IMR-90 (cell line): Measurements from ENCODE around the gene MAML2. TPM values are rescaled to one million over a fixed set of nuclear protein-coding genes. Genes with fewer than 3 reads are reported as not detected.

Source experiments
- ATAC-seq: fragments of 200-7000 bp; cut with Tn5 transposase; 2 replicates; pipeline ENCODE4 v1.9.1; 2020; ENCODE audit warnings: low read depth, mild to moderate bottlenecking, moderate library complexity
- BruUV-seq: library from RNA; stranded (reverse); fragments of 400-500 nt; replicated peaks from 2 replicates; lab custom pipeline; 2021; lab: Mats Ljungman, UMichigan
- CTCF ChIA-PET: fragments of 300-600 bp; formaldehyde crosslinking; extraction: SDS; loops from one replicate; lab custom pipeline; 2021; ENCODE audit warnings: antibody characterized with exemption; lab: Yijun Ruan, JAX
- POLR2A ChIA-PET: fragments of 300-600 bp; sonication (Branson Sonifier 250); formaldehyde crosslinking; loops from one replicate; lab custom pipeline; 2022; ENCODE audit warnings: antibody characterized with exemption; ENCODE audit not compliant: unreplicated experiment; lab: Charles Lee
- DNase-seq: peaks from one replicate; pipeline ENCODE4 v3.0.0; 2013
- H2AFZ ChIP-seq: replicated peaks from 2 replicates; pipeline ENCODE3; 2013; ENCODE audit warnings: low read length, mild to moderate bottlenecking; ENCODE audit not compliant: poor library complexity
- H2AK5ac ChIP-seq: 2 replicates; pipeline ENCODE4 v1.6.1; 2013; ENCODE audit warnings: low read depth, low read length, inconsistent platforms
- H2AK9ac ChIP-seq: replicated peaks from 2 replicates; pipeline ENCODE3; 2013; ENCODE audit warnings: mild to moderate bottlenecking, low read depth, low read length, moderate library complexity; ENCODE audit not compliant: poor library complexity
- H2BK120ac ChIP-seq: 2 replicates; pipeline ENCODE4 v1.6.1; 2013; ENCODE audit warnings: low read depth, low read length, inconsistent platforms
- H2BK15ac ChIP-seq: 3 replicates; pipeline ENCODE4 v1.6.1; 2013; ENCODE audit warnings: low read depth, low read length, inconsistent platforms
- H2BK20ac ChIP-seq: 2 replicates; pipeline ENCODE4 v1.6.1; 2013; ENCODE audit warnings: low read depth, mild to moderate bottlenecking, inconsistent platforms, low read length, moderate library complexity
- H2BK5ac ChIP-seq: 2 replicates; pipeline ENCODE4 v1.6.1; 2013; ENCODE audit warnings: mild to moderate bottlenecking, low read depth, low read length, inconsistent platforms; ENCODE audit not compliant: poor library complexity, severe bottlenecking
- H3K14ac ChIP-seq: replicated peaks from 2 replicates; pipeline ENCODE4 v1.6.1; 2013; ENCODE audit warnings: low read depth, low read length, inconsistent platforms
- H3K18ac ChIP-seq: 2 replicates; pipeline ENCODE4 v1.6.1; 2013; ENCODE audit warnings: low read depth, low read length, control low read depth
- H3K23ac ChIP-seq: 2 replicates; pipeline ENCODE4 v1.6.1; 2013; ENCODE audit warnings: low read depth, low read length, inconsistent platforms
- H3K27ac ChIP-seq: 2 replicates; pipeline ENCODE4 v1.5.1; 2013; ENCODE audit warnings: mild to moderate bottlenecking, control low read depth, low read length; ENCODE audit not compliant: insufficient read depth
- H3K27me3 ChIP-seq: 2 replicates; pipeline ENCODE4 v1.6.1; 2013; ENCODE audit warnings: low read length; ENCODE audit not compliant: control insufficient read depth, insufficient read depth
- H3K36me3 ChIP-seq: 2 replicates; pipeline ENCODE4 v1.6.1; 2013; ENCODE audit warnings: low read length, mixed read lengths; ENCODE audit not compliant: control insufficient read depth, insufficient read depth
- H3K4ac ChIP-seq: 2 replicates; pipeline ENCODE4 v1.6.1; 2013; ENCODE audit warnings: low read depth, low read length, inconsistent platforms
- H3K4me1 ChIP-seq: 2 replicates; pipeline ENCODE4 v1.6.1; 2013; ENCODE audit warnings: low read length, mixed read lengths; ENCODE audit not compliant: control insufficient read depth, insufficient read depth
- H3K4me2 ChIP-seq: 2 replicates; pipeline ENCODE4 v1.6.1; 2013; ENCODE audit warnings: low read depth, mild to moderate bottlenecking, control low read depth, low read length, moderate library complexity
- H3K4me3 ChIP-seq: 2 replicates; pipeline ENCODE4 v1.5.1; 2013; ENCODE audit warnings: low read depth, mild to moderate bottlenecking, control low read depth, low read length, moderate library complexity; ENCODE audit not compliant: insufficient read depth
- H3K56ac ChIP-seq: 2 replicates; pipeline ENCODE4 v1.6.1; 2013; ENCODE audit warnings: low read length, inconsistent platforms; ENCODE audit not compliant: insufficient read depth; ENCODE audit errors: extremely low read depth
- H3K79me1 ChIP-seq, 2 experiments: 2 replicates each; pipeline ENCODE4 v1.6.1; 2013; ENCODE audit warnings: low read length in 2 of 2, inconsistent platforms in 1 of 2, low read depth in 1 of 2
- H3K9ac ChIP-seq: 2 replicates; pipeline ENCODE4 v1.6.1; 2013; ENCODE audit warnings: low read depth, low read length, control low read depth
- H3K9me1 ChIP-seq: 2 replicates; pipeline ENCODE4 v1.6.1; 2013; ENCODE audit warnings: low read length, inconsistent platforms; ENCODE audit not compliant: insufficient read depth
- H3K9me3 ChIP-seq: 2 replicates; pipeline ENCODE4 v1.6.1; 2013; ENCODE audit warnings: low read length; ENCODE audit not compliant: control insufficient read depth, insufficient read depth
- H4K20me1 ChIP-seq: 2 replicates; pipeline ENCODE4 v1.6.1; 2013; ENCODE audit warnings: low read length, inconsistent platforms; ENCODE audit not compliant: insufficient read depth
- H4K5ac ChIP-seq: 2 replicates; pipeline ENCODE4 v1.6.1; 2013; ENCODE audit warnings: mild to moderate bottlenecking, low read depth, low read length, control low read depth
- H4K8ac ChIP-seq, 2 experiments: 2 replicates each; pipeline ENCODE4 v1.6.1; 2013; ENCODE audit warnings: low read depth in 2 of 2, low read length in 2 of 2, control low read depth in 1 of 2, inconsistent platforms in 1 of 2
- H4K91ac ChIP-seq: 2 replicates; pipeline ENCODE4 v1.6.1; 2013; ENCODE audit warnings: low read depth, low read length, inconsistent platforms; ENCODE audit not compliant: insufficient read depth
- BHLHE40 ChIP-seq: fragments of 150-350 bp; IDR thresholded peaks from 2 replicates; pipeline ENCODE4 v1.6.1; 2016; ENCODE audit warnings: mild to moderate bottlenecking, low read depth, low read length
- CEBPB ChIP-seq: IDR thresholded peaks from 2 replicates; pipeline ENCODE4 v1.6.1; 2012; ENCODE audit warnings: low read depth, low read length, improper control_type of control experiment
- CHD1 ChIP-seq: IDR thresholded peaks from 2 replicates; pipeline ENCODE4 v1.6.1; 2012; ENCODE audit warnings: low read depth, low read length, improper control_type of control experiment
- FOS ChIP-seq: fragments of 150-350 bp; IDR thresholded peaks from 2 replicates; pipeline ENCODE4 v1.6.1; 2016; ENCODE audit warnings: low read depth, low read length
- MAFK ChIP-seq: IDR thresholded peaks from 2 replicates; pipeline ENCODE4 v1.6.1; 2012; ENCODE audit warnings: low read depth, low read length, improper control_type of control experiment
- MAZ ChIP-seq: IDR thresholded peaks from 2 replicates; pipeline ENCODE4 v1.6.1; 2012; ENCODE audit warnings: low read depth, mild to moderate bottlenecking, low read length, improper control_type of control experiment, moderate library complexity, borderline replicate concordance
- MXI1 ChIP-seq: IDR thresholded peaks from 2 replicates; pipeline ENCODE4 v1.6.1; 2012; ENCODE audit warnings: low read depth, mild to moderate bottlenecking, low read length, moderate library complexity, borderline replicate concordance
- NFE2L2 ChIP-seq: fragments of 150-350 bp; IDR thresholded peaks from 2 replicates; pipeline ENCODE4 v1.6.1; 2016; ENCODE audit warnings: low read depth, mild to moderate bottlenecking, low read length
- POLR2A ChIP-seq: IDR thresholded peaks from 2 replicates; pipeline ENCODE4 v1.6.1; 2012; ENCODE audit warnings: mild to moderate bottlenecking, low read depth, low read length
- RAD21 ChIP-seq: IDR thresholded peaks from 2 replicates; pipeline ENCODE4 v1.6.1; 2012; ENCODE audit warnings: low read length, improper control_type of control experiment
- RCOR1 ChIP-seq: IDR thresholded peaks from 2 replicates; pipeline ENCODE4 v1.6.1; 2012; ENCODE audit warnings: mild to moderate bottlenecking, low read length, improper control_type of control experiment; ENCODE audit not compliant: insufficient replicate concordance
- RFX5 ChIP-seq: IDR thresholded peaks from 2 replicates; pipeline ENCODE4 v1.8.0; 2012; ENCODE audit warnings: low read depth, mild to moderate bottlenecking, low read length, moderate library complexity
- SMC3 ChIP-seq: fragments of 150-350 bp; IDR thresholded peaks from 2 replicates; pipeline ENCODE4 v1.6.1; 2016; ENCODE audit warnings: low read depth, mild to moderate bottlenecking, antibody characterized with exemption, low read length, moderate library complexity
- WGBS, 2 experiments: methylation state at CpG; one replicate each; pipeline versions ENCODE4 v1.1.5 to v1.1.7; 2013; ENCODE audit warnings: missing lambda C conversion rate in 2 of 2; ENCODE audit not compliant: insufficient read length in 1 of 2; ENCODE audit errors: extremely low coverage in 2 of 2; 5-methylcytosine and 5-hydroxymethylcytosine counted together
- dilution Hi-C: fragments of 300-500 bp; cut with HindIII; formaldehyde crosslinking; loops from one replicate; pipeline ENCODE4 v1.14.3; 2018; ENCODE audit warnings: low sequenced_read_pairs; ENCODE audit not compliant: unreplicated experiment
- in situ Hi-C: fragments of 300-500 bp; cut with MboI; formaldehyde crosslinking; loops from 3 replicates; pipeline ENCODE4 v1.14.3; 2019; ENCODE audit warnings: low sequenced_read_pairs, inconsistent platforms, mixed read lengths
- intact Hi-C: fragments of 100-400 bp; cut with micrococcal nuclease; formaldehyde crosslinking; loops from 2 replicates; pipeline ENCODE4 v1.10.0; 2022
- polyA plus RNA-seq, 3 experiments: library from polyadenylated mRNA; depleted of rRNA; stranded (reverse); fragments of >200 nt; gene quantifications; 2 replicates each; pipeline ENCODE4 v1.2.3, GENCODE V29; 2012; ENCODE audit warnings: low replicate concordance in 1 of 3
- total RNA-seq: library from RNA; depleted of rRNA; stranded (reverse); fragments of >200 nt; gene quantifications from 2 replicates; pipeline ENCODE4 v1.2.3, GENCODE V29; 2012
- TF ChIP-seq, protein P1 (sequence below): conservative IDR thresholded peaks from 2 replicates; pipeline ENCODE4 v1.5.1; 2012; ENCODE audit warnings: mild to moderate bottlenecking, low read depth, low read length, improper control_type of control experiment
- TF ChIP-seq, protein P2 (sequence below): fragments of 150-350 bp; IDR thresholded peaks from 2 replicates; pipeline ENCODE4 v1.6.1; 2016; ENCODE audit warnings: low read depth, mild to moderate bottlenecking, low read length, moderate library complexity, borderline replicate concordance
- TF ChIP-seq, protein P3 (sequence below): fragments of 150-350 bp; IDR thresholded peaks from 2 replicates; pipeline ENCODE4 v1.6.1; 2017; ENCODE audit warnings: mild to moderate bottlenecking, antibody characterized with exemption, low read length, low read depth

Gene MAML2
- total and polyA plus RNA-seq, 2 of the 4 experiments (the other 2 are of a cell fraction) = 15.0 to 19.5 TPM

DNA sequence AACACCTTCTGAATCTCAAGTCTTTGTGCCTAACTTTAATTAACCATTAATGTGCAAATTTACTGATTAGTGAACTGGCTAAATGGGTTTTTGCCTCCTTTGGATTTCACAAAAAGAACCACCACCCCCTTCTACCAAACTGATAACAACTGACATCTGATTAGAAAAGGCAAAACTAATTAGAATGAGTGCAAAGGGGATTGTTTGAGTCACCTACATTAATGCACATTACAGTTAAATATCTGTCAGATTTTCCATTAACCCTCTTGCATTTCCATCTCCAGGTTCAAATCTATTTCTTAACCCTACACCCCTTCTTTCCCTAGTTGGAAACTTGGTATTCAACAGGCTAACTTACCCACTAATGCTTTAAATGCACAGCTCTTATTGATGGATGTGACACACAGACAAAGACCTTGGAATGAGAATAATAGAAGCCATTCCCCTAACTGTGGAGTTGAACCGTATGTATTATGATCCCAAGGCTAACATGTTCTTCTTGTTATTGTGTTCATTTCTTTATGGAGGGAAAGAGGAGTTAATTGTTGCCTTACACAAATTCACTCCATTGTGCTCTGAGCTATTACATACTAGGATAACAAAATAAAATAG lies 257.6 kb downstream of the MAML2 start:
- Histone ChIP-seq H2AFZ (no peak overlapping the region), H3K9me1 (peaks cover 13% of the 10 kb centered on the region; the same call in 1 of the 2 replicates), H2AK5ac (no peak overlapping the region), H3K18ac (peak overlapping the region; percentile 35; the same call in 1 of the 2 replicates), H4K20me1 (peaks cover 8% of the 10 kb centered on the region), H3K9ac (no peak overlapping the region), H2AK9ac (no peak overlapping the region), H3K56ac (no peak overlapping the region), H2BK20ac (no peak overlapping the region), H2BK5ac (no peak overlapping the region), H3K79me1 (peaks cover 61 to 68% of the 10 kb centered on the region in 2 experiments), H3K4ac (no peak overlapping the region), H3K36me3 (no peaks in the 10 kb centered on the region; the same call in 1 of the 2 replicates), H2BK120ac (no peak overlapping the region), H2BK15ac (no peak overlapping the region), H4K5ac (no peak overlapping the region), H3K14ac (no peak overlapping the region), H3K9me3 (no peaks in the 10 kb centered on the region), H4K8ac (no peak overlapping the region), H3K4me2 (peak overlapping the region; percentile 50; the same call in 1 of the 2 replicates), H3K4me1 (peaks cover 9% of the 10 kb centered on the region), H3K27ac (no peak overlapping the region), H3K4me3 (no peak overlapping the region), H3K27me3 (no peaks in the 10 kb centered on the region), H3K23ac (no peak overlapping the region), H4K91ac (no peak overlapping the region)
- ATAC-seq (no peak), DNase-seq (no peak)
- intact Hi-C loops (no loop called here), dilution Hi-C loops (no loop called here), in situ Hi-C loops (no loop called here)
- TF ChIP-seq, protein P1, sequence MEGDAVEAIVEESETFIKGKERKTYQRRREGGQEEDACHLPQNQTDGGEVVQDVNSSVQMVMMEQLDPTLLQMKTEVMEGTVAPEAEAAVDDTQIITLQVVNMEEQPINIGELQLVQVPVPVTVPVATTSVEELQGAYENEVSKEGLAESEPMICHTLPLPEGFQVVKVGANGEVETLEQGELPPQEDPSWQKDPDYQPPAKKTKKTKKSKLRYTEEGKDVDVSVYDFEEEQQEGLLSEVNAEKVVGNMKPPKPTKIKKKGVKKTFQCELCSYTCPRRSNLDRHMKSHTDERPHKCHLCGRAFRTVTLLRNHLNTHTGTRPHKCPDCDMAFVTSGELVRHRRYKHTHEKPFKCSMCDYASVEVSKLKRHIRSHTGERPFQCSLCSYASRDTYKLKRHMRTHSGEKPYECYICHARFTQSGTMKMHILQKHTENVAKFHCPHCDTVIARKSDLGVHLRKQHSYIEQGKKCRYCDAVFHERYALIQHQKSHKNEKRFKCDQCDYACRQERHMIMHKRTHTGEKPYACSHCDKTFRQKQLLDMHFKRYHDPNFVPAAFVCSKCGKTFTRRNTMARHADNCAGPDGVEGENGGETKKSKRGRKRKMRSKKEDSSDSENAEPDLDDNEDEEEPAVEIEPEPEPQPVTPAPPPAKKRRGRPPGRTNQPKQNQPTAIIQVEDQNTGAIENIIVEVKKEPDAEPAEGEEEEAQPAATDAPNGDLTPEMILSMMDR = no peak
- TF ChIP-seq RAD21 (no peak), RCOR1 (no peak), POLR2A (no peak), FOS (no peak), MXI1 (no peak), RFX5 (no peak), MAFK (no peak), BHLHE40 (no peak), NFE2L2 (no peak), MAZ (no peak), SMC3 (no peak), CEBPB (no peak), CHD1 (no peak)
- TF ChIP-seq, protein P2, sequence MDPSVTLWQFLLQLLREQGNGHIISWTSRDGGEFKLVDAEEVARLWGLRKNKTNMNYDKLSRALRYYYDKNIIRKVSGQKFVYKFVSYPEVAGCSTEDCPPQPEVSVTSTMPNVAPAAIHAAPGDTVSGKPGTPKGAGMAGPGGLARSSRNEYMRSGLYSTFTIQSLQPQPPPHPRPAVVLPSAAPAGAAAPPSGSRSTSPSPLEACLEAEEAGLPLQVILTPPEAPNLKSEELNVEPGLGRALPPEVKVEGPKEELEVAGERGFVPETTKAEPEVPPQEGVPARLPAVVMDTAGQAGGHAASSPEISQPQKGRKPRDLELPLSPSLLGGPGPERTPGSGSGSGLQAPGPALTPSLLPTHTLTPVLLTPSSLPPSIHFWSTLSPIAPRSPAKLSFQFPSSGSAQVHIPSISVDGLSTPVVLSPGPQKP = no peak
- TF ChIP-seq, protein P3, sequence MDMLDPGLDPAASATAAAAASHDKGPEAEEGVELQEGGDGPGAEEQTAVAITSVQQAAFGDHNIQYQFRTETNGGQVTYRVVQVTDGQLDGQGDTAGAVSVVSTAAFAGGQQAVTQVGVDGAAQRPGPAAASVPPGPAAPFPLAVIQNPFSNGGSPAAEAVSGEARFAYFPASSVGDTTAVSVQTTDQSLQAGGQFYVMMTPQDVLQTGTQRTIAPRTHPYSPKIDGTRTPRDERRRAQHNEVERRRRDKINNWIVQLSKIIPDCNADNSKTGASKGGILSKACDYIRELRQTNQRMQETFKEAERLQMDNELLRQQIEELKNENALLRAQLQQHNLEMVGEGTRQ = no peak
- ChIA-PET POLR2A (no interaction called here), CTCF (interaction anchor here (1.0 kb wide), 1 partner anchor 14 kb away, joined by 3 read pairs; no protein-coding TSS in a partner anchor)
- BruUV-seq = no TSS peak
- no CpG with 5 or more reads among the region's 1 CpG for WGBS, 2 experiments
